Measurements from ENCODE around the gene KLF7. TPM values are rescaled to one million over a fixed set of nuclear protein-coding genes. Genes with fewer than 3 reads are reported as not detected.

The KLF7 gene
- polyA plus RNA-seq, 3 donors = 9.4 to 40.7 (median 10.3) TPM

DNA sequence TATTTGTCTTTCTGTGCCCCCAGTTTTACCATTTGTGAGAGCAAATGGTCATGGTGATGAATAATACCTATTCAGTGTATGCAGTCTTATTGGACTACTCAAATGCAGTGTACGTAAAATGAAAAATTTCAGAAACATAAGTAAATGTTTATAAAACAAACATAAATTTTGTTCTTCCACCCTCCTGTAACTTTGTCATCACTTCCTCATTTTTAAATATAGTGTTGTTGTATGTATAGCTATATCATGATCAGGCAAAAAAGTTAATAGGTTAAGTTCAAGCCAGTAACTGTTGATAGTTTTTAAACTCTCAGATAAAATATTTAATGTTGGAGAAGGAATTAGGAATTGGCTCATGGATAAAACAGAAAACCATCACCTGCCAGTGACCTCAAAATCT lies 93.2 kb downstream of the KLF7 start:
- H3K36me3 ChIP-seq (replicated peaks in 1 of 2; ENCODE audit: control insufficient read depth in 1 of 2, insufficient read depth in 2 of 2, low read length in 2 of 2) = peaks cover 0 to 3% of the 10 kb centered on the region in 2 donors
- DNase-seq = peak in 1 of 3 donors; percentile 27
- no peaks in the 10 kb centered on the region for H3K9me3 ChIP-seq (replicated peaks in 1 of 2; ENCODE audit: control insufficient read depth in 1 of 2, insufficient read depth in 1 of 2, low read length in 2 of 2)
- TF ChIP-seq, protein P1, sequence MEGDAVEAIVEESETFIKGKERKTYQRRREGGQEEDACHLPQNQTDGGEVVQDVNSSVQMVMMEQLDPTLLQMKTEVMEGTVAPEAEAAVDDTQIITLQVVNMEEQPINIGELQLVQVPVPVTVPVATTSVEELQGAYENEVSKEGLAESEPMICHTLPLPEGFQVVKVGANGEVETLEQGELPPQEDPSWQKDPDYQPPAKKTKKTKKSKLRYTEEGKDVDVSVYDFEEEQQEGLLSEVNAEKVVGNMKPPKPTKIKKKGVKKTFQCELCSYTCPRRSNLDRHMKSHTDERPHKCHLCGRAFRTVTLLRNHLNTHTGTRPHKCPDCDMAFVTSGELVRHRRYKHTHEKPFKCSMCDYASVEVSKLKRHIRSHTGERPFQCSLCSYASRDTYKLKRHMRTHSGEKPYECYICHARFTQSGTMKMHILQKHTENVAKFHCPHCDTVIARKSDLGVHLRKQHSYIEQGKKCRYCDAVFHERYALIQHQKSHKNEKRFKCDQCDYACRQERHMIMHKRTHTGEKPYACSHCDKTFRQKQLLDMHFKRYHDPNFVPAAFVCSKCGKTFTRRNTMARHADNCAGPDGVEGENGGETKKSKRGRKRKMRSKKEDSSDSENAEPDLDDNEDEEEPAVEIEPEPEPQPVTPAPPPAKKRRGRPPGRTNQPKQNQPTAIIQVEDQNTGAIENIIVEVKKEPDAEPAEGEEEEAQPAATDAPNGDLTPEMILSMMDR (IDR thresholded peaks at IDR 0.05) = no peak
- Mint-ChIP-seq H3K4me3 (no peak overlapping the region), H3K36me3 (peaks cover 12 to 16% of the 10 kb centered on the region in 2 donors), H3K4me1 (peaks cover 29% of the 10 kb centered on the region), H3K27me3 (ENCODE audit: low read depth in 3 of 3) (peaks cover 2 to 11% (median 9%) of the 10 kb centered on the region in 3 donors), H3K27ac (peak overlapping the region in 2 of 7 donors; percentile 6 to 70), H3K9me3 (peaks cover 0 to 2% (median 0%) of the 10 kb centered on the region in 7 donors)
- peaks cover 23 to 24% of the 10 kb centered on the region in 2 donors for H3K4me1 ChIP-seq (ENCODE audit: control insufficient read depth in 1 of 2, insufficient read depth in 2 of 2, low read length in 2 of 2)
- no peak overlapping the region for H3K27ac ChIP-seq (ENCODE audit: low read depth in 1 of 2, low read length in 2 of 2)
- no peaks in the 10 kb centered on the region for H3K27me3 ChIP-seq (ENCODE audit: control insufficient read depth in 2 of 2, insufficient read depth in 2 of 2, low read length in 2 of 2)
- no CpG with 5 or more reads among the region's 1 CpG for WGBS (ENCODE audit: insufficient coverage)
- H3K79me2 ChIP-seq (ENCODE audit: insufficient read depth, low read length) = no peaks in the 10 kb centered on the region
- no peak overlapping the region for H3K4me3 ChIP-seq (replicated peaks in 1 of 3; ENCODE audit: low read depth in 2 of 3, low read length in 3 of 3)
- H3K4me2 ChIP-seq (replicated peaks; ENCODE audit: extremely low read depth, low read length, poor library complexity, severe bottlenecking) = no peak overlapping the region
- no peak overlapping the region for H2AFZ ChIP-seq (ENCODE audit: insufficient read depth, low read depth, low read length, poor library complexity, severe bottlenecking)
- intact Hi-C loops (cut with micrococcal nuclease) = no loop called here
- no peaks in the 10 kb centered on the region for H4K20me1 ChIP-seq (ENCODE audit: insufficient read depth, low read length)
- H3K9ac ChIP-seq (ENCODE audit: insufficient read depth, low read length, poor library complexity, severe bottlenecking) = no peak overlapping the region

DNA sequence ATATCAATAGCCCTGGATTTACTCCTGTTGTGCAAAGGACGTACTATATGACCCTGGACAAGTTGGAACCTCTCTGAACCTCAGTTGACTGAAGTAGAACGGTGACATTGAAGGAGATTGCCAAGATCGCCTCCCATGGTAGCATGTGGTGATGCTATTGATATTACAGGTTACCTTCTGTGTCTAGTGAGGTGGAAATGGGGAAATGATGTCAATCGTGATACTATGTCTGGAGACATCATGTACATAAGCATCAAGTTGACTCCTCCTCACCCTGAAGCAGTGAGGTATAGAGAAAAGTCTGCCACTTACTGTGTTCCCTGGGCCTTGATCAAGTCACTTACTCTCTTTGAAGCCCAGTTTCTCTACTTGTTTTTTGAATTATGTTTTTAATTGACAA lies 93.9 kb downstream of the KLF7 start:
- Mint-ChIP-seq H3K9me3 (peaks cover 0 to 2% (median 0%) of the 10 kb centered on the region in 7 donors), H3K36me3 (peaks cover 7 to 11% of the 10 kb centered on the region in 2 donors), H3K4me1 (peaks cover 31% of the 10 kb centered on the region), H3K27me3 (ENCODE audit: low read depth in 3 of 3) (peaks cover 2 to 11% (median 9%) of the 10 kb centered on the region in 3 donors), H3K4me3 (no peak overlapping the region), H3K27ac (peak overlapping the region in 1 of 7 donors; percentile 62)
- TF ChIP-seq, protein P1 (IDR thresholded peaks at IDR 0.05) = no peak
- Histone ChIP-seq H3K27me3 (ENCODE audit: control insufficient read depth in 2 of 2, insufficient read depth in 2 of 2, low read length in 2 of 2) (no peaks in the 10 kb centered on the region), H2AFZ (ENCODE audit: insufficient read depth, low read depth, low read length, poor library complexity, severe bottlenecking) (no peak overlapping the region), H3K4me2 (replicated peaks; ENCODE audit: extremely low read depth, low read length, poor library complexity, severe bottlenecking) (no peak overlapping the region), H3K4me1 (ENCODE audit: control insufficient read depth in 1 of 2, insufficient read depth in 2 of 2, low read length in 2 of 2) (peaks cover 23 to 24% of the 10 kb centered on the region in 2 donors), H3K9ac (ENCODE audit: insufficient read depth, low read length, poor library complexity, severe bottlenecking) (no peak overlapping the region), H4K20me1 (ENCODE audit: insufficient read depth, low read length) (no peaks in the 10 kb centered on the region), H3K27ac (ENCODE audit: low read depth in 1 of 2, low read length in 2 of 2) (no peak overlapping the region), H3K36me3 (replicated peaks in 1 of 2; ENCODE audit: control insufficient read depth in 1 of 2, insufficient read depth in 2 of 2, low read length in 2 of 2) (no peaks in the 10 kb centered on the region), H3K4me3 (replicated peaks in 1 of 3; ENCODE audit: low read depth in 2 of 3, low read length in 3 of 3) (no peak overlapping the region), H3K9me3 (replicated peaks in 1 of 2; ENCODE audit: control insufficient read depth in 1 of 2, insufficient read depth in 1 of 2, low read length in 2 of 2) (no peaks in the 10 kb centered on the region), H3K79me2 (ENCODE audit: insufficient read depth, low read length) (no peaks in the 10 kb centered on the region)
- DNase-seq = no peak
- intact Hi-C loops (cut with micrococcal nuclease) = no loop called here
- 89% methylated on average over 3 of the region's 4 CpGs for WGBS (ENCODE audit: insufficient coverage)

Measured in CD14-positive monocyte (primary cell).